SK-MEL-5 (cell line): ENCODE measurements around the gene RANBP3L. TPM values are rescaled to one million over a fixed set of nuclear protein-coding genes. Genes with fewer than 3 reads are reported as not detected.
A peak's percentile ranks its signal among the peaks of the same experiment; 100 is the strongest.

ENCODE experiments used
- DNase-seq: peaks from one replicate; pipeline ENCODE4 v3.0.0-alpha.2; 2016; ENCODE audit warnings: low read depth, low spot score
- in situ Hi-C: cut with HindIII; loops from 2 replicates; pipeline ENCODE4 v1.10.0; 2016; ENCODE audit warnings: low sequenced_read_pairs, high pct_unique_total_duplicates, low pct_unique_long_range_greater_than_20kb
- total RNA-seq: library from RNA; depleted of rRNA; stranded (reverse); fragments of >200 nt; shearing (Covaris generic); gene quantifications from 2 replicates; pipeline ENCODE4 v1.2.3, GENCODE V29; 2014

Gene RANBP3L
- total RNA-seq, 1 experiment from 2014 or later, result not detected

- in situ Hi-C loops, result no loop called here
Observed at GRCh38 chr5:36261186-36261585, 40.5 kb downstream of the RANBP3L start.

GRCh38 chr5:36253575-36253974 is 48.1 kb downstream of the RANBP3L start:
- in situ Hi-C loops, result no loop called here
- no peak for DNase-seq

More at GRCh38 chr5:36261186-36261585, 40.5 kb downstream of the RANBP3L start:
- DNase-seq, result no peak

- DNase-seq, result no peak
- in situ Hi-C loops, result no loop called here
Observed at GRCh38 chr5:36252722-36253365, 48.9 kb downstream of the RANBP3L start.

- DNase-seq, result no peak
- in situ Hi-C loops, result no loop called here
Observed at GRCh38 chr5:36251218-36251617, 50.5 kb downstream of the RANBP3L start.

- in situ Hi-C loops, result no loop called here
- DNase-seq, result no peak
Observed at GRCh38 chr5:36250427-36250826, 51.3 kb downstream of the RANBP3L start.

- in situ Hi-C loops, result no loop called here
- no peak for DNase-seq
Observed at GRCh38 chr5:36246036-36246800, 55.5 kb downstream of the RANBP3L start.

- in situ Hi-C loops, result no loop called here
- DNase-seq, result no peak
Observed at GRCh38 chr5:36244076-36244475, 57.6 kb downstream of the RANBP3L start.

GRCh38 chr5:36243653-36244052 is 58.0 kb downstream of the RANBP3L start:
- DNase-seq, result no peak
- in situ Hi-C loops, result no loop called here

GRCh38 chr5:36242534-36243485 is 58.9 kb downstream of the RANBP3L start:
- no peak for DNase-seq
- in situ Hi-C loops, result no loop called here

GRCh38 chr5:36241631-36242533 is 59.8 kb downstream of the RANBP3L start, which contains the start of gene NADK2:
NADK2 (minus strand) TSS chr5:36241925; CDS start chr5:36241798, 127 bp downstream.
- in situ Hi-C loops, result no loop called here
- DNase-seq, result peak; percentile 98

- peak; percentile 69 for DNase-seq
- in situ Hi-C loops, result no loop called here
Observed at GRCh38 chr5:36240779-36241630, 60.7 kb downstream of the RANBP3L start.

GRCh38 chr5:36239370-36240293 is 62.1 kb downstream of the RANBP3L start:
- DNase-seq, result no peak
- in situ Hi-C loops, result no loop called here

GRCh38 chr5:36238502-36239295 is 63.0 kb downstream of the RANBP3L start:
- in situ Hi-C loops, result no loop called here

GRCh38 chr5:36237751-36238150 is 64.0 kb downstream of the RANBP3L start:
- no peak for DNase-seq
- in situ Hi-C loops, result no loop called here

More at GRCh38 chr5:36238502-36239295, 63.0 kb downstream of the RANBP3L start:
- no peak for DNase-seq

GRCh38 chr5:36236801-36237200 is 64.9 kb downstream of the RANBP3L start:
- no peak for DNase-seq
- in situ Hi-C loops, result no loop called here
